ENCODE results near the gene SIK3.
"Not testable (repeated sequence)": the region's sequence is repeated elsewhere in the genome, so short reads cannot be mapped to it uniquely, and the experiment has no call there.

The SIK3 gene

DNA sequence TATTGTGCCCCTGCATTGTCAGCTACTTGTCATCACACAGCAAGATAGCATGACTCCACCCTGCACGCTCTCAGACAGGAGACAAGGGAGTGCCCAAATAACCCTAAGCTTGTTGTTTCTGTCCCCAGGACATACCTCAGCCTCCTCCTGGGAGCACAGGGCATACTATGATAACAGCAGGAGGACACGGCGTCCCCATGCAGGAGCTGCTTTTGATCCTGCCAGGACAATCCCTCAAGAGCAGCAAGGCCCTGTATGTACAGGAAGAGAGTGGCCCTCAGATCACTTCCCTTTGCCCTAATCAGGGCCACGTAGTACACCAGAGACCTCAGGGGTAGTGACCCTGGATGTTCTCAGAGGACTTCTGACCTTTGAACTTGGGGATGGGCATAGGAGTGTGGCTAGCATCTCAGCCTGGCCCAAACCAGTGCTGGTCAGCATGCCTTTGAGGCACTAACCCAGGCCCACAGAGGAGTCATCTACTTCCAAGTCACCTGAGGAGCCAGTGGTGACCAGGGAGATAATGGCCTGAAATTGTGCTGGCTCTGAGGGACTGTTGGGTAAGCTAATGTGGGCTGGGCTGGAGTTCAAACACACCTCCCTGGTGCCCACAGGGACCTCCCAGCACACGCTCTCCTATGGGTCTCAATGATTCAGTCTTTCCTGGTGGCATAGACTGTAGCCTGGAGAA, 284.3 kb downstream of the SIK3 start:
- no peak for DNase-seq

DNA sequence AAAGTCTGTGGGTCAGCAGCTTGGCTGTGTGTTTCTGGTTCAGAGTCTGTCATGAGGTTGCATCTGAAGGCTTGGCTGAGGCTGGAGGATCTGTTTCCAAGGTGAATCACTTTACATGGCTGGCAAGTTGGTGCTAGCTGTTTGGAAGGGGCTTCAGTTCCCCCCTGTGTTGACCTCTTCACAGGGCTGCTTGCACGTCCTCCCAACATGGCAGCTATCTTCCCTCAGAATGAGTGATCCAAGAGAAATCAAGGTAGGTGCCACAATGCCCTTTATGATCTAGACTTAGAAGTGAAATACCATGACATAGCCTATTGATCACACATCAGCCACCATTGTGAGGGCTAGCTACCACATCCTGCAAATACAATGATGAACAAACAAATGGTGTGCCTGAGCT, 285.1 kb downstream of the SIK3 start:
- no peak for DNase-seq

DNA sequence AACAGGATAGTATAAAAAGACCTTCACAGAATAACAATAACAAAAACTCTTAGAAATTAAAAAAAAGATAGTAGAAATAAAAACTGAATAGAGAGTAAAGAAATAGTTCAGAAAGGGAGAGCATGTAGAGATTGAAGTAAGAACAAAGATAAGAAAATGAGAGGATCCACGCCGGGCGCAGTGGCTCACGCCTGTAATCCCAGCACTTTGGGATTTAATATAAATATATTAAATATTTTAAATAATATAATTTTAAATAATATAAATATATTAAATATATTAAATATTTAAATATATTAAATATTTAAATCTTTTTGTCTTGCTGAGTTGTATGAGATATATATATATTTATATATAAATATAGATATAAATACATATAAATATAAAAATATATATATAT, 286.1 kb downstream of the SIK3 start:
- DNase-seq = no peak

DNA sequence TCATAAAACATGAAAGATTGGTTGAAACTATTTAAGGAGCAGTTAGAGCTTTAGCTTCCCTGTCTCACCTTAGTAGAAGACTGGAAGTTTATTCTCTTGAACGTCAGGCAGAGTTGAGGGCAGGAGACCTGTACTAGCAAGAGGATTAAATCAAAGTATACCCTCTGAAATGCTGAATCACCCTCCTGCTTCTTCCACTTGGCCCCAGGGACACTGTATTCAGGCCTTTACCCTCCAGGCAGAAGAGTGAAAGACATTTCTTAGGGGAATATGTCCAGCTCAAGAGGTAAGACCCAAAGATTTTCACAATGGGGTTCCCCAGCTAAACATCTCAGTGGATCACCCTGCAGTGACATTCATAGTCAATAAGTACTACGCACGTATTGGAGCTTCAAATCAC, 287.0 kb downstream of the SIK3 start:
- DNase-seq = no peak

DNA sequence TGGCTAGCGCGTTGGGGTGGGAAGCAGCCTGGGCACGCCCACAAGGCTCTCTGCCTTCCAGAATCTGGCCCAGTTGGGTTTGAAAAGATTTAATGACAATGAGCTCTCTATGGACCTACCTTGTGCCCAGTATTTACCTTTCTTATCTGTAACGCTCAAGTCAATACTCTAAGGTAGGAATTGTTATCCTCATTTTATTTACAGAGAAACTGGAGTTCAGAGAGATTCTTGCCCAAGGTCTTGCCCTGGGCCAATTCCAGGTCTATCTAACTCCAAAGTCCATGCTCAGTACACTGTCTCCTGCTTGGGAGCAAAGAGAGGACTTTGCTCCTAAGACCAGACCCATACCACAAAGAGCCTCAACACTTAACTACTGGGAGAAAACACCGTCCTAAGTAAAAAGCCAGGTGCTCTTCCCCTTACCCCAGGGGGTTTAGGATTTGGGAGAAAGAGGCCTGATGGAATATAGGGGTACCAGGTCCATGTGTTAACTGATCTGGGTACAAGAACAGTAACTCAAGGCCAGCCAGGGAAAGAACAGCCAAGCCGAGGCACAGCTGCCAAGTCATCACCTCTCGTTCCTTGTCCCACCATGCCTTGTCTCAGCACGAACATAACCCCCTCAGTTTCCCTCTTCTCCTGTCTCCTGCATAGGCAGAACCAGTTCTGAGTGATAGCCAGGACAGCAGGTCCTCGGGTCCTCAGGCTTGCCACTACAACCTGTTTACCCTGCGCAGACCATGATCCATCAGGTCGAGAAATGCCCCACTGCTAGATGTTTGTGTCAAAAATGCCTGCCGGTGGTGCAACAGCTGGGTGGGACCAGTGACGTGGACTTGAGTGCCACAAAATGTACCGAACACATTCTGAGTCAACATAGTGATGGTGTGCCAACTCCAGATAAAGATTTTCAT, 289.7 kb downstream of the SIK3 start:
- no peak for DNase-seq

DNA sequence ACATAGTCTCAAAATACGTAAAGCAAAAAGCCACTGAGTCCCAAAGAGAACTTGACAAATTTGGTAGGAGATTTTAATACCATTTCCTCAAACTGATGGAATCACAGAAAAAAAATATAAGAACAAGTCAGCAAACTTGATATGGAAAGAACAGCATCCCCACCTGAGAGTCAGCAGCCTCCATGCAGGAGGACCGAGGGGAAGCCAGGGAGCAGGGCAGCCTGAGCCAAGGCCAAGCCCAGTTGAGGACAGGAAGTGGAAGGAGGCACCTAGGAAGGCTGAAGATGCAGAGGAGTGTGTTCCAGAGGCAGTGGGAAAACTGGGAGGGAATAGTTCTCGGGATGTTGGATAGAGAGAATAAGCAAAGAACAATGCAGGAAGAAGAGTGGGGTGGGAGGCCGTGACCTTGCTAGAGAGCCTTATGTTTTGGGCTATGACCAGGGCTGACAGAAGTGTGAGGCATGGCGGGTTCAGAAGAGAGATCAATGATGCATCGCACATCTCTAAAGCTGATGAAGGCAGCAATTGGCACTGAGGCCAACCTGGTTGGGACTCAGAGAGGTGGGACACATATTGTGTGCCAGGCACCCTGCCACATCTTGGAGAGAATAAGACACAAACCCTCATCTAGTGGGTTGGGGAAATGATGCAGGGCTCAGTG, 290.5 kb downstream of the SIK3 start:
- no peak for DNase-seq

DNA sequence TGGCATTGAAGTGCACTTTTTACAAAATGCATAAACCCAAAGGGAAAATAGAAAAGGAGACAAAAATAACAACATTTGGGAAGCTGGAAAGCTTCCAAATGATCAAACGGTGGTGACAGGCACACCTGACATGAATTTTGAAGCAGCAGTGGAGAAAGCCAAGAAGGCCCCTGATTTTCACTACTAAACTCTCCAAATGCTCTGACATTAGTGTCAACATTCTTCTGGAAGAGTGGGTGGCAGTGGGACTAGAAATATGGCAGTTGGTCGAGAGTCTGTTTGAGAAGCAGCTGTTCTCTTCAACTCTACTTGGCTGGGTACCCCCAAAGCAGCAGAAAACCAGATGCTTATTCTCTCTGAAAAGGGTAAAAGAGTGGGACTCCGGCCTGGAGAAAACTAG, 294.2 kb downstream of the SIK3 start:
- DNase-seq = no peak

DNA sequence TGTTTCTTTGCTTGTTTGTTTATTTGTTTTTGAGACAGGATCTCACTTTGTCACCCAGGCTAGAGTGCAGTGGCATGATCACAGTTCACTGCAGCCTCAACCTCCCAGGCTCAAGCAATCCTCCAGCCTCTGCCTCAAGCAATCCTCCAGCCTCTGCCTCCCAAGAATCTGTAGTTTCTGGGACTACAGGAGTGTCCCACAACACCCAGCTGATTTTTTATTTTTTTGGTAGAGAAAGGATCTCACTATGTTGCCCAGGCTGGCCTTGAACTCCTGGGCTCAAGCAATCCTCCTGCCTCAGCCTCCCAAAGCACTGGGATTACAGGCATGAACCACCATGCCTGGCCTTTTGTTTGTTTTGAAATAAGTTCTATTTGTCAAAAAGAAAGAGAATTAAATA, 296.6 kb downstream of the SIK3 start:
- DNase-seq = not testable (repeated sequence)

DNA sequence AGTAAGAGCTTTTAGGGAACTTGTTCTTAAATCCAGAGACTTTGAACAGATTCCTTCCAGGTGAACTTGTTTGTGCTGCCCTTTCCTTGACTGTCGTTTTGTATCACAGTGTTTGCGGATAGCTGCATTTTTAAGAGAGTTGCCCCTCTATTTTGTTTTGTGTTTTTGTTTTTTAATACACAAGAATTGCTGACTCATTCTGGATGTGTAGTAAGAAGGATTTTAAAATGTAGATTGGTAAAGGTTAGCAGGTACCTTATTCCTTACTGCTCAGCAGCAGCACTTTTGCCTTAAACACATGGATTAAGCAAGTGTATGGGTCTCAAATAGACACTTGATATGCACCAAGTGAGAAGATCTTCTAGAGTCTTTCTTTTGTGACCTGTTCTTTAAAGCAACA, 297.6 kb downstream of the SIK3 start:
- no peak for DNase-seq

DNA sequence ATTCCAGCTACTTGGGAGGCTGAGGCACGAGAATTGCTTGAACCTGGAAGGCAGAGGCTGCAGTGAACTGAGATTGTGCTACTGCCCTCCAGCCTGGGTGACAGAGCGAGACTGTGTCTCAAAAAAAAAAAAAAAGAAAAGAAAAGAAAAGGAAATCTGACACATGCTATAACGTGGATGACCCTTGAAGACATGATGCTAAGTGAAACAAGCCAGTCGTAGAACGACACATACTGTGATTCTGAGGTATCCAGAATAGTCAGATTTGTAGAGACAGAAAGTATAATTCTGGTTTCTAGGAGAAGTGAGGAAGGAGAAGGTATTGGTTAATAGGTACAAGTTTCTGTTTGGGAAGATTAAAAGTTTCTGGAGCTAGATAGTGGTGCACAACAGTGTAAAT, 299.9 kb downstream of the SIK3 start:
- no peak for DNase-seq

DNA sequence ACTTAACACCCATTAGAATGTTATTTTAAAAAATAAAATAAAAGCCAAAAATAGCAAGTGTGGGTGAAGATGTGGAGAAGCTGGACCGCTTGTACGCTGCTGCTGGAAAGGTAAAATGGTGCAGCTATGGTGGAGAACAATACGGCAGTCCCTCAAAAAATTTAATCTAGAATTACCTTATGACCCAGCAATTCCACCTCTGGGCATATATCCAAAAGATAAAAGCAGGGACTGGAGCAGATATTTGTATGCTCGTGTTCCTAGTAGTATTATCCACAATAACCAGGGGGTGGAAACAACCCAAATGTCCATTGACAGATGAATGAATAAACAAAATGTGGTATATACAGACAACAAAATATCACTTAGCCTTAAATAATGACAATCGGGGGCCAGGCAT, 300.4 kb downstream of the SIK3 start:
- DNase-seq = no peak

DNA sequence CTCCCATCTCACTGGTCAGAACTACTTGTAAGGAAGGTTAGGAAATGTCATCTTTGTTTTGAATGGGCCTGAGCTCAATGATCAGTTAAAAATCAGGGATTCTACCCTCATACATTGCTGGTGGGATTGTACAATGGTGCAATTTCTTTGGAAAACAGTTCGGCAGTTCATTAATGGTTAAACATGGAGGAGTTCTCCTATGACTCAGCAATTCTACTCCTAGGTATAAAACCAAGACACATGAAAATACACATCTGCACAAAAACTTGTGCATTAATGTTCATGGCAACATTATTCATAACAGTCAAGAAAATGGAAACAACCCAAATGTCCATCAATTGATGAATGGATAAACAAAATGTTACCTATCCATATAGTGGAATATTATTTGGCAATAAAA, 301.7 kb downstream of the SIK3 start:
- no peak for DNase-seq

DNA sequence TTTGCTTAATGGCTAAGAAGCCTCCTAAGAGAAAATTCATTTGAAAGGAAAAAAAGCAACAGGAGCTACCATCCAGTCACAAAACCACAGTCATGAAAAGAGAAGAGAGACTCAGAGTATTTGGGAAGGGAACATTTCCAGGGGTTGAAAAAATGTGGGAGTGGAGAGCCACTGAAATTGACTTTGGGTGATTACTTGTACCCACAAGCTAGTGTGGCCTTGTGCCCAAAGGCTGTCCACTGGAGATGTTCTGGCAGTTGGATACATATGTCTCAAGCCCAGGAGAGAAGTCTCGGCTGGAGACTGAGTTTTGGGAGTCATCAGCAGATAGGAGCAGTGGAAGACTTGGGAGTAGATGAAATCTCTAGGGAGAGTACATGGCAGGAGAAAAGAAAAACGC, 303.4 kb downstream of the SIK3 start:
- DNase-seq = no peak

DNA sequence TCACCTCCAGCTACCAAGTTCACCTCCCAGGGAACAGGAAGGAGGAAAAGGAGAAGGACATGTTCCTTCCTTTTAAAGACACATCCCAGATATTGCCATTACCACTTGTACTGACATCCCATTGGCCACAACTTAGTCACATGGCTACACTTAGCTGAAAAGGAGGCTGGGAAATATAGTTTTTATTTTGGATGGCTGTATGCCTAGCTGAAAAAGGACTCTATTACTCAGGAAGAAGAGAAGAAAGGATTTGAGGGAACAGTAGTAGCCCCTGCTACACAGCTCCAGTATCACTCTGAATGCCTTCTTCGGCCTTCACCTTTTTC, 304.5 kb downstream of the SIK3 start:
- DNase-seq = no peak

Data from NCI-H510A (cell line).